ENCODE data around the gene TCEANC.

The TCEANC gene

DNA sequence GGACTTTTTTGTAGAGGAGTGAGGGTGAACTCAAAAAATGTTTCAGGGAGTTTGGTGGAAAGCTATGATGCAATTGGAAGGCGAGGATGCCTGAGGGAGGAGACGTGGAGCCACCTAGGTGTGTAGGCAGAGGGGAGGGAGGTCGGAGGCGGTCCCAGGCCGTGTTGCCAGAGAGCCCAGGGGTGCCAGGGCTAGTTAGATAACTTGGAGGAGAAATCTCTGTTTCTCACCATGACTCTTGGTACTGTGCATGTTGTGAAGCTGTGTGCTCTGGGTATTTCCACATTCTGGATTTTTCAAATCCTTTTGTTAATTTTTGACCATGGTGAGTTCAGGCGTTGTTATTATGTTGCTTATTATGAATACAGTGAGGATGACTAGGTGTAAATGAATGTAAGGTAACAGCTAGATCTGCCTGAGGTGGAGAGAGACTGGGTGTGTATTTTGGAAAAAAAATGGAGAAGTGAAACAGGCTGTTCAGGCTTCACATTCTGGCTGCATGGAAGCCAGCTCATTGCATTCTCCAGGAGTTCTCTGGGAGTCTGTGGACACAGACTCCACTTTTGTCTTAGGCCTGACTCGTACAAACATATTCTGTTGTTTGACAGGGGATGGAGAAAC is 40.5 kb downstream of the TCEANC start:
- DNase-seq: no peak

DNA sequence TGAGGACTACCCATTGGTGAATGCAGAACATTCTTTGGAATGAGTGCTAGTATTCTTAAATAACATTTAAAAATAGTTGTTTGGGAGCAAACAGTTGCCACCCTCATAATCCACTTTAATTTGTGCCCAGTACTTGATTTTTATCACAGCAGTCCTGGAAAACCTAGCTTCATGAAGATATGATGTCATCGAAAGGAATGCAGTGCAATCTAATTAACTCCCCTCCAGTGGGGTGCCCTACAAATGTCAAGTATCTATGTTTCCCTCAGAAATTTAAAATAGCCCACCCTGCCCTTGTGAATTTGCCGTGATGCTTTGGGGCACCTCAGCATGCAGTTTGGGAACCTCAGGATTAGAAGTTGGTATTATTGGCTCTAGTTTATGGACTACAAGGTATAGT is 41.4 kb downstream of the TCEANC start:
- DNase-seq: no peak

DNA sequence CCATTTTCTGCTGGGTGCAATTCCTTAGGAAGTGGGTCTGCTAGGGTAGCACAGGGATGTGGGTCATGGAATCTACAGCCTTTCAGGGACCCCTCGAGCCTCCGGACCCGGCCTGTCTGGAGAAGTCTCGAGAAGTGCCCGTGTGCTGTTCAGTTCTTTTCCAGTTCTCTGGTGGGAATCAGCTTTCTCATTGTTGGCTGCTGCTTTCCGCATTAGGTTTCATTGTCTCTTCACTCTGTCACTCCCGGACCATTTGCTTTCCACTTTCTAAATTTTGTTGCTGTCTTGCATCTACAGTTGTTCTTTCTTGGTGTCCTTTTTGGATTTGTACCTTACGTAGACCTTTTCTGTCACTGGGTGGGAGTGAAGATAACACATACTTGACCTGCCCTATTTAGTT is 42.0 kb downstream of the TCEANC start:
- no peak for DNase-seq

DNA sequence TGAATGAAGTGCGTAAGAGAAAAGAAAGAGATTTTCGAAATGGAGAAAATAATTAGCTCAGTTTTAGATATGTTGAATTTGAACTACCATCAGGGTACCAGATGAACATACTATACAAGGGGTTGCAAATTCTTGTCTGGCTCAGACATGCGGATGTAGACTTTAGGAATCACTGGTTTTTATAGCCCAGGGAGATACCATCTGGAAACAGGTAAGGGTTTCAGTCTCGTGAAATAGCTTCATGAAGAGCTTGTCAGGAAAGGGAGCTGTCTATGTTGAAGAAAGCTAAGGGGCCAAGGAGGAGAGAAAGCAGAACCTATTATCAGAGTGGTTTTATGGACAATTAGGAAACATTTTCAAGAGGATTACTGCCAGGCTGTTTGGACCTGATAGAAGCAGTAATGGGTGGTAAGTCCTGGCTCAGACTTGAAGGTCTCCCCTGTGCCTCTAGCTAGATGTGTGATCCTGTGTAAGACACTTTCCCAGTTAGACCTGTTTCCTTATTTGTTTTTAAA is 42.7 kb downstream of the TCEANC start:
- no peak for DNase-seq

DNA sequence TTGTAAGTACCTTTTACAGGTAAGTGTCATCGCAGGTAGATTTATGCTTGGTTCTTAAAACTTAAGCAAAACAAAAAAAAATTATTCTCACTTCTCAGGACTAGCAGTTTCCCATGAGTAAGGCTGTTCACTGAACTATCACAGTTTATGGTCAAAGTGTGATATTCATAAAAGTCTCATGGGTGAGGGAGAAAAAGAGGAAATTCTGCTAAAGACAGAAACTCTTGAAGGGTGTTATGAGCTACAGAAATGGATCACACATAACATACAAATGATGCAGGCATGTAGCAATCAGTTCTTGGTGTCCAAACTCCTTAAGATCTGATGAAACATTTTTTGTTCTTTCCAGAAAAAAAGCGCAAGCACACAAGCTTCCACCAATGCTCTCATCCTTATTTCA is 44.5 kb downstream of the TCEANC start:
- no peak for DNase-seq

DNA sequence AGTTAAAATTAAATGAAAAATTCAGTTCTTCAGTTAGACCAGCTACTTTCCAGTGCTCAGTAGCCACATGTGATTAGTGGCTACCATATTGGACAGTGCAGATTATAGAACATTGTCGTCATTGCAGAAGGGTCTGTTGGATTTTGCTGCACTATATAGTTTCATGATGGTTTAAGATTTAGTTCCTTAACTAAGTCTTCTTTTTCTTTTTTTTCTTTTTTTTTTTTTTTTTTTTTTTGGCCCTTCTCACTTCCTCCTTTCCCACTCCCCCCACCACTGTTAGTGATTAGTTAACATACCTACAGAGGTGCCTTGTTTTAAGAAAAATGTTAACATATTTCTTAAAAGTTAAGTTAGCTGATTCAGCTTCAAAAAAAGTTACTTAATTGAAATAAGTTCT is 45.0 kb downstream of the TCEANC start:
- no peak for DNase-seq

DNA sequence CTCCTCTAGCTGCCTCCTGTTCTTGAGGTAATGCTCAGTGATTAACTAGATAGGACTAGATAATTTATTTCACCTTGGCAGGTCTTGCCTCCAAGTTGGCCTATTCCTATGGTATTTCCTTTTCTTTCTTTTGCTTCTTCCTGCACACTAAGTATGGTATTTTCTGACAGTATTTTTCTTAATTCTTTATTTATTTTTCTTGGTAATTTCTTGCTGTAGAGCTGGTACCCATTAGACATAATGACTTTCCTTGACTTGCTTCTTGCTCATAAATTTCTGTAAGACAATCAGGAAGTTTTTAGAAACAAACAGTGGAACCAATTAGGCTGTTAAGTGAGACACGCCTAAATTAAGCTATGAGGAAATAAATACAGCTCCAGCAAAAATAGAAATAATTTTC is 45.5 kb downstream of the TCEANC start:
- no peak for DNase-seq

DNA sequence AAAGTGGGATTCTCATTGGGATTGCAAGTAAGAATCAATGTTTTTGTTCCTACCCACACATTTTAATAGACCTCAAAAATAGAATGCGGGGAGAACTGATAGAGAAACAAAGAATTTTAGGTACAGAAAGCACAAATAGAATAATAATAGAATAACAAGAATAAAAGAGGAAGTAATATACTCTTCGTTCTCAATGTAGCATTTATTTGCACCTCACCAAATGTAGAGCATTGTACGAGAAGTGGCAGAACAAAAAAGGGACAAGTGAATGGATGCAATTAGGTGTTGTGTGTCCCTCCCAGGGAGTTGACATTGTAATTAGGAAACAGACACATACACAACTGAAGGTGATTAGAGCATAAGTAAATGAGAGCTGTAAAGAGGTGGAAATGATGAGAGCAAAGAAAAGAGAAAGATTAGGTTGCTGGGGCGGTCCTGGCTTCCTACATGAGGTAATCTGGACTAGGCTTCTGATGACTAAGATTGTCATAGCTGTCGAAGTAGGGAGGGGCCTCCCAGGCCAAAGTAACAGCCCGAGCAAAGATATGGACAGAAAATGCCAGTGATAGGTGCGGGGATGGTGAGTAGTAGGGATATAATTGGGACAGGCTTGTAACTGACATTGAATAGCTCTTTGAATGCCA is 46.4 kb downstream of the TCEANC start:
- no peak for DNase-seq

DNA sequence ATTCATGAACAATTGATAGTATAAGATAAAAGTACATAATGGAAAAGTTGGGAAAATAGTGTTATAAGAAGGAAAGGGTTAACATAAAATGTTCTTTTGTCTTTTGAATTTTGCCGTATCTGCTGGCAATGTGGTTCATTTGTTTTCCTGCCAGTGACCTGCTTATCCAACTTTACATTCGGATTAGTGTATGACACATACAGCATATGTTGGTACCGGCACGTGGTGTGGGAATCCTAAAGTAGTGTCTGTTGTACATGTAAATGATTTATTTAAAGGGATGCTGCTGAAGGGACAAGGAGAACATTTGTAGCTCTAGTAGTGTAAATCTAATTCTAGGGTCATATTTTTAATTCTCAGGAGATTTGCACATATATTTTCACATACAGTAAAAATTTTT is 47.4 kb downstream of the TCEANC start:
- no peak for DNase-seq

DNA sequence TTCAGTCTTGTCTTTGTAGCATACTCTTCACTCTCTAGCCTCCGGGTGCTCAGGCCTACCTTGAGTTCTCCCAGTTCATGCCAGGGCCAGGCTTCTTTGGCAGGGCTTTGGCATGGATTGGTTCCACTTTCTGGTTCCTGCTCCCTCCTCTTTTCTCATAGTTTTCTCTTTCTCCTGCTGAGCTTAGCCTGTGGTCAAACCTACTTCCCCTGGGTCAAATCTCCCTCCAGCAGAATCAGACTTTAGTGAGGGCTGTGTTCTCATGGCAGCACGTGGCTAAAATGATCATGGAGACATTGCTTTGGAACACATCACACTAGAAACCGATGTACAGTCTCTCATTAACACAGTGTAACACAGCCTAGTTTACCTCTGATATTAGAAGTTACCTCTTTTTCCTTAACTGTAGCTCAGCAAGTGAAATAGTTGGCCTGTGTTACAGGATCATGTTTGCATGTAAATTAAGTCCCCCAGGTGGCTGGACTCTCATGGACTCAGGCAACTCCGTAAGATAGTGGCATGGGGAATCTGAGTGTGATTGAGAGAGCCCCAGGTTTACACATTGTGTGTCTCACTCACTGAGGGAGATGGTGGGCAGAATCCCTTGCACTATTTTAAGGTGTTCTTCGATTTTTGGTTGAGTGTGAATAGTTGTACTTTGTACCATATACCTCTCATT is 49.3 kb downstream of the TCEANC start:
- no peak for DNase-seq

DNA sequence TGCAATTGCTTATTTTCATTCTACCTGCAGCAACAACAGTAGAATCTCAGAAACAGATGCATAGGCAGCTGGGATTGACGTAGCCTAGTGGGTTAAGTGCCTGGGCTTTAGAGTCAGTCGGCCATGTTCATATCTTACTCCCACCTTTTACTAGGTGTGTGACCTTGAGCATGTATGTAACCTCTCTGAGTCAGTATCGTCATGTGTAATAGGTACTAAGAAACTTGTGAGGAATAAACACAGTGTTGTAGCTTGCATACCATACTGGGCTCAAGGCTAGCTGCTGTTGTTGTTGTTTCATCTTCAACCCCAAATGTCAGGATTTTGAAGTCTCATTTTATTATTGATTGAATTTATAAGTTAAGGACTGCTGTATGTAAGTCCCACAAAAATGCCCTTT is 50.2 kb downstream of the TCEANC start:
- DNase-seq: no peak

DNA sequence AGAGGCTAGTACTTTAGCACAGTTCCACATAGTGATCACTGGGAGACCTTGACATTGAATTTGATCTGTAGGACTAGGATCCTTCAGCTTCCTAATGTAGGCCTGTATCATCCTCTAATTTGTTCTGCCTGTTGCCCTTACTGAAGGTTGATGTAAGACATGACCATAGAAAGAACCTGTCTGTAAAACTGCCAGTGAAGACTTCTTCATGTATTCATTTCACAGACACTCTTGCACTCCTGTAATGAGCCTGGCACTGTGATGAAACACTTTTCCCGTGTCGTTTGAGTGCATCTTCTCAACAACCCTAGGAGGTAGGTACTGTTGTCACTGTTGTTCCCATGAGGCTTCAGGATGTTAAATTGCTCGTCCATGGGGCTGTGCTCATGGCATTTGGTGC is 50.6 kb downstream of the TCEANC start:
- no peak for DNase-seq

DNA sequence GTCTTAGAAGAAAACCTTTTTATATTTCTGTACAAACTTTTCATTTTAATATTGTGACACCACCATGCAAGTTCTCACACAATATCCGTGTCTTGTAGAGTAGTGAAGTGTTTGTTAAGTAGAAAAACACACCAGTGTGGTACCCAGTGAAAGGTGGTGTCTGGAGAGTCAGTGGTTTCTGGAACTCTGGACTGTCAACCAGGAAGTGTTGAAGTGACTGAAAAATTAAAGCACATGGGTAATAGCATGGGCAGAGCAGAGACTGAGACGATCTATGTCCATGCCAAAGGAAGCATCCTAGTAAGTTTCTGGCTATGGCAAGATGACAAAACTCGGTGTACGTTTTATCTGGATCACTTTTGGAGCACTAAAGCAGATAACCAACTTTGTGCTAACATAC is 58.2 kb downstream of the TCEANC start:
- DNase-seq: no peak

Measured in CD4-positive, alpha-beta T cell treated with Interleukin-17A for 4 hours (primary cell).